ENCODE data around the gene FAAP100. TPM values are rescaled to one million over a fixed set of nuclear protein-coding genes. Genes with fewer than 3 reads are reported as not detected.
A peak's percentile ranks its signal among the peaks of the same experiment; 100 is the strongest.

The FAAP100 gene
- total RNA-seq, 2 experiments from 2014 or later = 33.5 to 39.7 TPM

- Mint-ChIP-seq H3K27ac (no peak overlapping the region), H3K27me3 (no peaks in the 10 kb centered on the region), H3K4me3 (no peak overlapping the region), H3K36me3 (peaks cover 48% of the 10 kb centered on the region), H3K4me1 (ENCODE audit: low read depth) (peaks cover 11% of the 10 kb centered on the region), H3K9me3 (no peaks in the 10 kb centered on the region)
- ChIA-PET POLR2A (no interaction called here), CTCF (no interaction called here)
- intact Hi-C loops (cut with micrococcal nuclease) = no loop called here
- DNase-seq = no peak
Observed at GRCh38 chr17:81582749-81583148, 30.6 kb upstream of the FAAP100 start.

DNA sequence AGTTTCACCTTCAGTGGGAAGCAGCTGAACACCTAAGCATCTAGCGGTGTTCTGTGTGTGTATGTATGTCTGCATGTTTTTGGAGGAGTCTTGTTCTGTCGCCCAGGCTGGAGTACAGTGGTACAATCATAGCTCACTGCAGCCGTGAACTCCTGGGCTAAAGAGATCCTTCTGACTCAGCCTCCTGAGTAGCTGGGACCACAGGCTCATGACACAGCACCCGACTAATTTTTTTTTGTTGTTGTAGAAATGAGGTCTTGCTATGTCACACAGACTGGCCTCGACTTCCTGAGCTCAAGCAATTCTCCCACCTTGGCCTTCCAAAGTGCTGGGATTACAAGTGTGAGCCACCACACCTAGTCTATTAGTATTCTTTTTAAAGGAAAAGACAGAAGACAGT, 30.2 kb upstream of the FAAP100 start:
- POLR2A ChIA-PET = no interaction called here
- Mint-ChIP-seq H3K27ac (no peak overlapping the region), H3K36me3 (peaks cover 47% of the 10 kb centered on the region), H3K27me3 (no peaks in the 10 kb centered on the region), H3K4me3 (no peak overlapping the region), H3K9me3 (no peaks in the 10 kb centered on the region), H3K4me1 (ENCODE audit: low read depth) (peaks cover 11% of the 10 kb centered on the region)
- CTCF ChIA-PET = interaction anchor here (0.6 kb wide), 1 partner anchor 19 kb away, joined by 4 read pairs; no protein-coding TSS in a partner anchor
- intact Hi-C loops (cut with micrococcal nuclease) = no loop called here
- no peak for DNase-seq

- Mint-ChIP-seq H3K36me3 (peaks cover 45% of the 10 kb centered on the region), H3K4me3 (no peak overlapping the region), H3K27me3 (no peaks in the 10 kb centered on the region), H3K27ac (no peak overlapping the region), H3K4me1 (ENCODE audit: low read depth) (peaks cover 11% of the 10 kb centered on the region), H3K9me3 (no peaks in the 10 kb centered on the region)
- no peak for DNase-seq
- ChIA-PET CTCF (interaction anchor here (0.6 kb wide), 1 partner anchor 19 kb away, joined by 4 read pairs; no protein-coding TSS in a partner anchor), POLR2A (no interaction called here)
- intact Hi-C loops (cut with micrococcal nuclease) = no loop called here
Observed at GRCh38 chr17:81581758-81582157, 29.6 kb upstream of the FAAP100 start.

DNA sequence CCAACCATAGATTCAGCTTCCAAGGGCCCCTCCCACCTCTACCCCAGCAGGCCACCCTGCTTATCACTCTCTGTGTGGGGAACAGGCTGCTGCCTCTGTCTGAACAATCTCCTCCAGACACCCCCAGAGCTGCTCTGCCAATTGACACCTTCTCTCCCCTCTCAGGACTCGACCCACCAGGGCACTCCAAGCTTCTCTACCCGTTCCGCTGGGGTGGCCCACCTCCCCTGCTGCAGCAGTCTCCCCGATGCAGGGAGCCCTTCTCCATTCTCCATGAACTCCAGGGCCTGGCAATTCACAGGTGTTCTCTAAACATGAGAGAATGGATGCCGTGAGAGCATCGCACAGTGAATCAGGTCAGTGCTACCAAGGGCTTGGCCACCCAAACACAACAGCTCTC, 28.3 kb upstream of the FAAP100 start:
- Mint-ChIP-seq H3K36me3 (peaks cover 37% of the 10 kb centered on the region), H3K9me3 (no peaks in the 10 kb centered on the region), H3K4me1 (ENCODE audit: low read depth) (peaks cover 11% of the 10 kb centered on the region), H3K27me3 (no peaks in the 10 kb centered on the region), H3K27ac (no peak overlapping the region), H3K4me3 (no peak overlapping the region)
- DNase-seq = no peak
- intact Hi-C loops (cut with micrococcal nuclease) = no loop called here
- CTCF ChIA-PET = interaction anchor here (1.1 to 2.3 kb wide), 2 partner anchors 20 to 61 kb away, joined by 3 to 7 read pairs; no protein-coding TSS in a partner anchor
- POLR2A ChIA-PET = no interaction called here

DNA sequence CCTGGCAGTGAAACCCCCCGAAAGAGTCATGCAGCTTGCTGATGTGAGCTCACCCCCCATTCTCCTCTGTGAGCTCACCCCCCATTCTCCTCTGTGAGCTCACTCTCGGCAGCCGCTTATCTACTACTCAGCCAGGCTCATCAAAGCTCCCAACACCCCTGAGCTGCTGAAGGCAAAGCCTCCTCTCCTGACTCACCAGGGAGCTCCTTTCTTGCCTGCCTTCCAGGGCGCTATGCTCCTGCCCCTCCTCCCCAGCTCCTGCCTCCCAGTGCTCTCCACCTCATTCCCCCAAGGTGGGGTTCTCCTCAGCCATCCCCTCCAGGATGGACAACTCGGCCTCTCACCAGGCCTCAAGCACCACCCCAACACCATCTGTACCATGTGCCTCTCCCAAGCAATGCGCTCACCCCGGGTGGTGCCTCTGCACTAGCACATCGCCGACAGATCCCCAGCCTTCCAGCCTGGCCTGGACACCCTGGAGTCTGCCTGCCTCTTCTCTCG, 27.7 kb upstream of the FAAP100 start:
- Mint-ChIP-seq H3K4me1 (ENCODE audit: low read depth) (peaks cover 11% of the 10 kb centered on the region), H3K27ac (peak overlapping the region; percentile 3), H3K4me3 (no peak overlapping the region), H3K36me3 (peaks cover 33% of the 10 kb centered on the region), H3K27me3 (no peaks in the 10 kb centered on the region), H3K9me3 (no peaks in the 10 kb centered on the region)
- ChIA-PET CTCF (interaction anchor here (0.6 to 2.3 kb wide), 3 partner anchors 21 to 288 kb away, joined by 3 to 7 read pairs (median 3); no protein-coding TSS in a partner anchor), POLR2A (no interaction called here)
- no peak for DNase-seq
- intact Hi-C loops (cut with micrococcal nuclease) = no loop called here

DNA sequence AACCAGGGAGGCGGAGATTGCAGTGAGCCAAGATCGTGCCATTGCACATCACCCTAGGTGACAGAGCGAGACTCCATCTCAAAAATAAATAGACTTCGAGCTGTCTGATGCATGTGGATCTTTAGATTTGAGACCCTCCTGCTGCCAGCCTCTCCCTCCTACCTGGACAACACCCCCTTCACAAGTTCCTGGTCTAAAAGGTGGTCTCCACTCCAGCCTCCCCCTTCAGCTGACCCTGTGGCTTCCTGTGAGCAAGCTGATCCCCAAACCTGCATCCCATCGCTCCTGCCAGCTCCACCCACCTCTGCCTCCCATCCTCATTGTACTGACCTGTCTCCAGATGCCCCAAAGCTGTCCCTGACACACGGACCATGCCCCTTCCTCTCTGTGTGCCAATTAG, 27.1 kb upstream of the FAAP100 start:
- H3K4me3 Mint-ChIP-seq = no peak overlapping the region
- POLR2A ChIA-PET = interaction anchor here (0.7 kb wide), 1 partner anchor 36 kb away, joined by 3 read pairs; no protein-coding TSS in a partner anchor
- intact Hi-C loops (cut with micrococcal nuclease) = no loop called here
- peaks cover 30% of the 10 kb centered on the region for H3K36me3 Mint-ChIP-seq
- peaks cover 11% of the 10 kb centered on the region for H3K4me1 Mint-ChIP-seq (ENCODE audit: low read depth)
- H3K27ac Mint-ChIP-seq = peak overlapping the region; percentile 3
- H3K27me3 Mint-ChIP-seq = no peaks in the 10 kb centered on the region
- CTCF ChIA-PET = interaction anchor here (0.6 to 2.3 kb wide), 3 partner anchors 22 to 288 kb away, joined by 3 to 7 read pairs (median 3); no protein-coding TSS in a partner anchor
- DNase-seq = no peak
- no peaks in the 10 kb centered on the region for H3K9me3 Mint-ChIP-seq

DNA sequence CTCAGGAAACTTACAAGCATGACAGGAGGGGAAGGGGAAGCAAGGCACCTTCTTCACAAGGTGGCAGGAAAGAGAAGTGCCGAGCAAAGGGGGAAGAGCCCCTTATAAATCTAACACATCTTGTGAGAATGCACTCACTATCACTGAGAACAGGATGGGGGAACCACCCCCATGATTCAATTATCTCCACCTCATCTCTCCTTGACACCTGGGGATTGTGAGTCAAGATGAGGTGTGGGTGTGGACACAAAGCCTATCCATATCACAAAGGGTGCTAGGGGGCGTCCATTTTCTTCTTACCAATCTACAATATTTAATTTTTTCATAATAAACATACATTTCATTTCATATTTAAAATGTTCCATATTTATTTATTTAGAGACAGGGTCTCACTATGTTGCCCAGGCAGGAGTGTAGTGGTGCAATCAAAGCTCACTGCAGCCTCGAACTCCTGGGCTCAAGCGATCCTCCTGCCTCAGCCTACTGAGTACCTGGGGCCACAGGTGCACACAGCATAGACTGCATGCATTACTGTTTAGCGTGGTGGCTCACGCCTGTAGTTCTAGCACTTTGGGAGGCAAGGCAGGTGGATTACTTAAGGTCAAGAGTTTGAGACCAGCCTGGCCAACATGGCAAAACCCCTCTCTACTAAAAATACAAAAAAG, 26.5 kb upstream of the FAAP100 start:
- intact Hi-C loops (cut with micrococcal nuclease) = no loop called here
- Mint-ChIP-seq H3K36me3 (peaks cover 30% of the 10 kb centered on the region), H3K27ac (no peak overlapping the region), H3K27me3 (no peaks in the 10 kb centered on the region), H3K4me1 (ENCODE audit: low read depth) (peaks cover 11% of the 10 kb centered on the region), H3K4me3 (no peak overlapping the region), H3K9me3 (no peaks in the 10 kb centered on the region)
- POLR2A ChIA-PET = interaction anchor here (0.7 kb wide), 1 partner anchor 35 kb away, joined by 3 read pairs; no protein-coding TSS in a partner anchor
- peak; percentile 24 for DNase-seq
- CTCF ChIA-PET = interaction anchor here (2.3 kb wide), 1 partner anchor 22 kb away, joined by 7 read pairs; no protein-coding TSS in a partner anchor

GRCh38 chr17:81578038-81578441, 25.9 kb upstream of the FAAP100 start:
- Mint-ChIP-seq H3K4me1 (ENCODE audit: low read depth) (peaks cover 11% of the 10 kb centered on the region), H3K4me3 (no peak overlapping the region), H3K36me3 (peaks cover 28% of the 10 kb centered on the region), H3K9me3 (no peaks in the 10 kb centered on the region), H3K27ac (no peak overlapping the region), H3K27me3 (no peaks in the 10 kb centered on the region)
- ChIA-PET POLR2A (no interaction called here), CTCF (interaction anchor here (1.4 kb wide), 1 partner anchor 23 kb away, joined by 6 read pairs; no protein-coding TSS in a partner anchor)
- intact Hi-C loops (cut with micrococcal nuclease) = no loop called here
- DNase-seq = no peak

- Mint-ChIP-seq H3K4me3 (no peak overlapping the region), H3K9me3 (no peaks in the 10 kb centered on the region), H3K27ac (no peak overlapping the region), H3K27me3 (no peaks in the 10 kb centered on the region), H3K36me3 (peaks cover 30% of the 10 kb centered on the region), H3K4me1 (ENCODE audit: low read depth) (peaks cover 11% of the 10 kb centered on the region)
- intact Hi-C loops (cut with micrococcal nuclease) = no loop called here
- POLR2A ChIA-PET = no interaction called here
- CTCF ChIA-PET = interaction anchor here (1.4 kb wide), 1 partner anchor 24 kb away, joined by 6 read pairs; no protein-coding TSS in a partner anchor
- DNase-seq = no peak
Observed at GRCh38 chr17:81577278-81578000, 25.3 kb upstream of the FAAP100 start.

DNA sequence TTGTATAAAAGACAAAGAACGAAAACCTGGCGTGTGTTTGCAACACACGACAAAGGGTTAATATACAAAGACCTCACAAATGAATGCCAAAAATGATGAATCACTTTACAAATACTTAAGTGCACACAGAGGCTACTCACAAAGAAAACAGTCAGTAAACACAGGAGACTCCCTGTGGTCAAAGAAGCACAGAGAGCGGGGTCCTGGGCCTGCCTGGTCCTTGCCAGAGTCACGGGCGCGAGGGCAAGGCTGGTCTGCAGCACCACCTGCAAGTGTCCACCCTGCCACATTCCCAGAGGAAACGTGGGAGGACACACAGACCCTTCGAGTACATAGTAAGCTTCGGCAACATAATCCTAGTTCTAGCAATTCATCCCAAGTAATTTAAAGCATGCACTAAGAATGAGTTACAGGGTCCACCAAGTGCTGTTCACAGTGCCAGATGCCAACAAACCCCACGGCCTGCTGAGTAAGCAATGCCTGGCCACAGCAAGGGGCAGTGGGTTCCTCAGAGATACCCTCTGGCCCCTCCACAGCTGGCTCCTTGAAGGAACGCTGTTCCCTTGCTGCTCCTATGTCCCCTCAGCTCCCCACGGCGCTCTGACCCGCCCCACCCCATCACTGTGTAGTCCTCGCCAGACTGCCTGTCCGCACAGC, 24.6 kb upstream of the FAAP100 start:
- no peaks in the 10 kb centered on the region for H3K9me3 Mint-ChIP-seq
- H3K27me3 Mint-ChIP-seq = no peaks in the 10 kb centered on the region
- H3K4me3 Mint-ChIP-seq = no peak overlapping the region
- DNase-seq = no peak
- H3K36me3 Mint-ChIP-seq = peaks cover 27% of the 10 kb centered on the region
- POLR2A ChIA-PET = no interaction called here
- peaks cover 11% of the 10 kb centered on the region for H3K4me1 Mint-ChIP-seq (ENCODE audit: low read depth)
- no peak overlapping the region for H3K27ac Mint-ChIP-seq
- intact Hi-C loops (cut with micrococcal nuclease) = no loop called here
- CTCF ChIA-PET = interaction anchor here (1.4 kb wide), 1 partner anchor 24 kb away, joined by 6 read pairs; no protein-coding TSS in a partner anchor

DNA sequence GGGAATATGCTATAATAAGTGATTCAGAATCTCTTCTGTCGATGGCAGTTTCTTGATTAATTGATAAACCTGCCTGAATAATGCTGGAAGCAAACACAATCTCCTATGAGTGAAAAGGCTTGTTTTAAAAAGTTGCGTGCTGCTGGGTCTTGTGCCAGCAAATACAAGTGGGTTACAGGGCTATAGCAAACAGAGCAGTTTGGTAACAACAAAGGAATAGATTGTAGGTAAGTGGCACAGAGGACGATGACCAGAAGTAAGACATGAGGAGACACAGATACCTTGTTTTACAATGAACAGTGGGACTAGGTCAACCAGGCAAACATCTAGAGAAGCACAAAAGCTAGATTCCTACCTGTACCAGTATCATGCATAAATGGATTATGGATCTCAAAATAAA, 23.7 kb upstream of the FAAP100 start:
- ChIA-PET CTCF (no interaction called here), POLR2A (no interaction called here)
- no peak for DNase-seq
- intact Hi-C loops (cut with micrococcal nuclease) = no loop called here
- no peak overlapping the region for H3K4me3 Mint-ChIP-seq
- H3K9me3 Mint-ChIP-seq = no peaks in the 10 kb centered on the region
- no peak overlapping the region for H3K27ac Mint-ChIP-seq
- H3K36me3 Mint-ChIP-seq = peaks cover 25% of the 10 kb centered on the region
- H3K27me3 Mint-ChIP-seq = no peaks in the 10 kb centered on the region
- H3K4me1 Mint-ChIP-seq (ENCODE audit: low read depth) = peaks cover 11% of the 10 kb centered on the region

DNA sequence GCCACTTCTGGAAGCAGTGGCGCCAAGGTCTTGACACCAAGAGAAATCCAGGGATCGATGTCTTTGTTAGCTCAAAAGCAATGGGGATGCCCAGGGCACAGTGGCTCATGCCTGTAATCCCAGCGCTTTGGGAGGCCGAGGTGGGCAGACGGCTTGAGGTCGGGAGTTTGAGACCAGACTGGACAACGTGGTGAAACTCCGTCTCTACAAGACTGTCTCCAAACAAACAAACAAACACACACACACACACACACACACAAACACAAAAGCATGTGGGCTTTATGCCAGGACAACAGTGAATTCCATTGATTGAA, 22.4 kb upstream of the FAAP100 start:
- Mint-ChIP-seq H3K27me3 (no peaks in the 10 kb centered on the region), H3K9me3 (no peaks in the 10 kb centered on the region), H3K4me1 (ENCODE audit: low read depth) (peaks cover 6% of the 10 kb centered on the region), H3K4me3 (no peak overlapping the region), H3K36me3 (peaks cover 23% of the 10 kb centered on the region), H3K27ac (no peak overlapping the region)
- POLR2A ChIA-PET = no interaction called here
- intact Hi-C loops (cut with micrococcal nuclease) = no loop called here
- no peak for DNase-seq
- CTCF ChIA-PET = interaction anchor here (2.8 kb wide), 1 partner anchor 27 kb away, joined by 9 read pairs; no protein-coding TSS in a partner anchor

Data from activated CD4-positive, alpha-beta memory T cell treated with anti-CD3 and anti-CD28 coated beads for 36 hours (primary cell).